CD4-positive, alpha-beta memory T cell (primary cell): Measurements from ENCODE around the gene OR4A47. TPM values are rescaled to one million over a fixed set of nuclear protein-coding genes. Genes with fewer than 3 reads are reported as not detected.
"Not testable (repeated sequence)": the region's sequence is repeated elsewhere in the genome, so short reads cannot be mapped to it uniquely, and the experiment has no call there.

Source experiments
- CTCF ChIA-PET: fragments of 350-600 bp; sonication (Branson Sonifier 250); formaldehyde crosslinking; loops from one replicate; lab custom pipeline; 2021; ENCODE audit warnings: inconsistent platforms; ENCODE audit not compliant: partially characterized antibody; lab: Charles Lee
- POLR2A ChIA-PET: fragments of 350-600 bp; sonication (Branson Sonifier 250); formaldehyde crosslinking; loops from one replicate; lab custom pipeline; 2021; ENCODE audit not compliant: partially characterized antibody; lab: Charles Lee
- DNase-seq, 5 donors: peaks; one replicate each; pipeline versions ENCODE4 v3.0.0 to v3.0.0-alpha.2; 2020 to 2022; ENCODE audit warnings: mixed read lengths in 1 of 5
- H3K27ac ChIP-seq: one replicate; pipeline ENCODE4 v1.7.0; 2013; ENCODE audit warnings: low read depth, low read length
- H3K27me3 ChIP-seq: 2 replicates; pipeline ENCODE4 v1.7.0; 2013; ENCODE audit warnings: mild to moderate bottlenecking, low read length, moderate library complexity; ENCODE audit not compliant: insufficient read depth
- H3K36me3 ChIP-seq: 2 replicates; pipeline ENCODE4 v1.7.0; 2013; ENCODE audit warnings: mild to moderate bottlenecking, low read length, moderate library complexity; ENCODE audit not compliant: insufficient read depth
- H3K4me1 ChIP-seq: 2 replicates; pipeline ENCODE4 v1.7.0; 2013; ENCODE audit warnings: mild to moderate bottlenecking, low read length, moderate library complexity; ENCODE audit not compliant: insufficient read depth
- H3K4me3 ChIP-seq, 2 donors: one replicate each; pipeline ENCODE4 v1.7.0; 2013; ENCODE audit warnings: low read length in 2 of 2, mild to moderate bottlenecking in 1 of 2
- H3K9me3 ChIP-seq, 2 donors: one replicate each; pipeline ENCODE4 v1.7.0; 2013; ENCODE audit warnings: low read length in 2 of 2, control low read depth in 1 of 2; ENCODE audit not compliant: control insufficient read depth in 1 of 2
- H3K27ac Mint-ChIP-seq, 7 donors: one replicate each; pipeline ENCODE4 v1.8.0; 2020 to 2021; ENCODE audit warnings: mixed read lengths in 7 of 7, mild to moderate bottlenecking in 6 of 7, inconsistent platforms in 3 of 7, moderate library complexity in 3 of 7
- H3K27me3 Mint-ChIP-seq, 2 donors: one replicate each; pipeline ENCODE4 v1.8.0; 2020 to 2021; ENCODE audit warnings: mixed read lengths in 2 of 2
- H3K36me3 Mint-ChIP-seq, 2 donors: one replicate each; pipeline ENCODE4 v1.8.0; 2020 to 2021; ENCODE audit warnings: mixed read lengths in 2 of 2, inconsistent platforms in 1 of 2, mild to moderate bottlenecking in 1 of 2
- H3K4me1 Mint-ChIP-seq, 4 donors: one replicate each; pipeline ENCODE4 v1.8.0; 2020 to 2021; ENCODE audit warnings: mixed read lengths in 4 of 4, mild to moderate bottlenecking in 1 of 4
- H3K4me3 Mint-ChIP-seq, 8 donors: one replicate each; pipeline ENCODE4 v1.8.0; 2020 to 2021; ENCODE audit warnings: mixed read lengths in 8 of 8, mild to moderate bottlenecking in 7 of 8, moderate library complexity in 6 of 8, inconsistent platforms in 3 of 8
- H3K9me3 Mint-ChIP-seq, 8 donors: one replicate each; pipeline ENCODE4 v1.8.0; 2020 to 2021; ENCODE audit warnings: mixed read lengths in 8 of 8, mild to moderate bottlenecking in 5 of 8, inconsistent platforms in 3 of 8, moderate library complexity in 1 of 8
- intact Hi-C: fragments of 100-400 bp; cut with micrococcal nuclease; formaldehyde crosslinking; loops from one replicate; pipeline ENCODE4 v1.15.1; 2023
- polyA plus RNA-seq, 2 donors: library from polyadenylated mRNA; unstranded; fragments of 300-500 nt; fragmentation: Illumina TruSeq; gene quantifications; one replicate each; pipeline ENCODE4 v1.2.3, GENCODE V29; 2021
- total RNA-seq, 2 experiments: library from RNA; stranded (reverse); gene quantifications; one replicate each; pipeline ENCODE4 v1.2.3, GENCODE V29; 2021

The OR4A47 gene
- total RNA-seq (not detected), polyA plus RNA-seq (not detected)

GRCh38 chr11:48488493-48488892 is at the start of gene OR4A47:
Gene OR4A47, plus strand, starts transcription at chr11:48488793. Its CDS starts 0 bp downstream, at chr11:48488793.
- H3K27ac ChIP-seq, H3K4me1 Mint-ChIP-seq, H3K4me3 ChIP-seq, intact Hi-C loops, H3K27me3 Mint-ChIP-seq, H3K9me3 ChIP-seq, H3K36me3 Mint-ChIP-seq, H3K27me3 ChIP-seq, DNase-seq, POLR2A ChIA-PET, H3K4me3 Mint-ChIP-seq, H3K36me3 ChIP-seq, CTCF ChIA-PET, H3K27ac Mint-ChIP-seq, H3K9me3 Mint-ChIP-seq, H3K4me1 ChIP-seq: not testable (repeated sequence)

GRCh38 chr11:48455909-48456308 is 32.7 kb upstream of the OR4A47 start:
- H3K27ac ChIP-seq, H3K27me3 Mint-ChIP-seq, CTCF ChIA-PET, POLR2A ChIA-PET, H3K36me3 Mint-ChIP-seq, H3K27ac Mint-ChIP-seq, H3K4me1 ChIP-seq, H3K4me3 Mint-ChIP-seq, H3K36me3 ChIP-seq, H3K9me3 ChIP-seq, H3K27me3 ChIP-seq, DNase-seq, H3K4me3 ChIP-seq, H3K4me1 Mint-ChIP-seq, intact Hi-C loops: not testable (repeated sequence)
- peaks cover 1 to 32% (median 16%) of the 10 kb centered on the region in 8 donors for H3K9me3 Mint-ChIP-seq

GRCh38 chr11:48473966-48474365 is 14.6 kb upstream of the OR4A47 start:
- H3K4me3 ChIP-seq, H3K27me3 ChIP-seq, H3K27ac ChIP-seq, CTCF ChIA-PET, H3K36me3 Mint-ChIP-seq, intact Hi-C loops, H3K4me1 Mint-ChIP-seq, H3K4me1 ChIP-seq, H3K27ac Mint-ChIP-seq, H3K9me3 ChIP-seq, H3K4me3 Mint-ChIP-seq, POLR2A ChIA-PET, H3K27me3 Mint-ChIP-seq, DNase-seq, H3K36me3 ChIP-seq: not testable (repeated sequence)
- H3K9me3 Mint-ChIP-seq, result peaks cover 0 to 21% (median 8%) of the 10 kb centered on the region in 8 donors

- H3K27me3 ChIP-seq, H3K27me3 Mint-ChIP-seq, H3K4me3 ChIP-seq, H3K36me3 ChIP-seq, H3K9me3 ChIP-seq, H3K4me1 ChIP-seq, intact Hi-C loops, H3K36me3 Mint-ChIP-seq, DNase-seq, POLR2A ChIA-PET, H3K27ac Mint-ChIP-seq, CTCF ChIA-PET, H3K27ac ChIP-seq, H3K4me1 Mint-ChIP-seq: not testable (repeated sequence)
- peak overlapping the region in 6 of 8 donors; percentile 27 to 60 (median 40) for H3K4me3 Mint-ChIP-seq
- H3K9me3 Mint-ChIP-seq, result peaks cover 0 to 15% (median 8%) of the 10 kb centered on the region in 8 donors
These were observed 13.9 kb upstream of the OR4A47 start for GRCh38 chr11:48474703-48475102.

- CTCF ChIA-PET, H3K4me1 ChIP-seq, H3K36me3 Mint-ChIP-seq, H3K36me3 ChIP-seq, H3K9me3 ChIP-seq, H3K4me3 ChIP-seq, intact Hi-C loops, DNase-seq, H3K27ac ChIP-seq, H3K4me1 Mint-ChIP-seq, H3K27ac Mint-ChIP-seq, H3K27me3 ChIP-seq, POLR2A ChIA-PET, H3K27me3 Mint-ChIP-seq, H3K4me3 Mint-ChIP-seq, H3K9me3 Mint-ChIP-seq: not testable (repeated sequence)
These were observed 17.6 kb downstream of the OR4A47 start for GRCh38 chr11:48506169-48506568.

GRCh38 chr11:48538991-48539390 is 50.4 kb downstream of the OR4A47 start:
- Histone ChIP-seq H3K4me3 (no peak overlapping the region), H3K36me3 (no peaks in the 10 kb centered on the region), H3K27ac (no peak overlapping the region), H3K27me3 (no peaks in the 10 kb centered on the region), H3K9me3 (no peaks in the 10 kb centered on the region), H3K4me1 (no peaks in the 10 kb centered on the region)
- Mint-ChIP-seq H3K36me3 (no peaks in the 10 kb centered on the region), H3K9me3 (peaks cover 0 to 9% (median 5%) of the 10 kb centered on the region in 8 donors), H3K27me3 (no peaks in the 10 kb centered on the region), H3K27ac (no peak overlapping the region), H3K4me1 (no peaks in the 10 kb centered on the region), H3K4me3 (no peak overlapping the region)
- no peak for DNase-seq
- CTCF ChIA-PET, result no interaction called here
- intact Hi-C loops, result no loop called here
- POLR2A ChIA-PET, result no interaction called here

Other genes starting within 250 kb of the OR4A47 start
- not detected for gene OR4X2, start 243.7 kb upstream of the OR4A47 start, total RNA-seq
- not detected for gene OR4X2, start 243.7 kb upstream of the OR4A47 start, polyA plus RNA-seq
- not detected for gene OR4X1, start 224.9 kb upstream of the OR4A47 start, total RNA-seq
- not detected for gene OR4X1, start 224.9 kb upstream of the OR4A47 start, polyA plus RNA-seq
- not detected for gene OR4S1, start 182.6 kb upstream of the OR4A47 start, total RNA-seq
- gene OR4S1, start 182.6 kb upstream of the OR4A47 start, polyA plus RNA-seq, result not detected
- not detected for gene OR4C3, start 163.9 kb upstream of the OR4A47 start, total RNA-seq
- gene OR4C3, start 163.9 kb upstream of the OR4A47 start, polyA plus RNA-seq, result not detected
- gene OR4C5, start 122.3 kb upstream of the OR4A47 start, total RNA-seq, result not detected
- gene OR4C5, start 122.3 kb upstream of the OR4A47 start, polyA plus RNA-seq, result not detected